OCI-LY7 (cell line): Measurements from ENCODE around the gene IGSF23. TPM values are rescaled to one million over a fixed set of nuclear protein-coding genes. Genes with fewer than 3 reads are reported as not detected.

Experiments used
- BruUV-seq: library from RNA; stranded (reverse); fragments of 400-500 nt; replicated peaks from 2 replicates; lab custom pipeline; 2021; lab: Mats Ljungman, UMichigan
- CTCF ChIA-PET: fragments of 300-600 bp; sonication (Branson Sonifier 250); formaldehyde crosslinking; loops from one replicate; lab custom pipeline; 2022; ENCODE audit warnings: antibody characterized with exemption; ENCODE audit not compliant: unreplicated experiment; lab: Charles Lee
- POLR2A ChIA-PET: fragments of 300-600 bp; sonication (Branson Sonifier 250); formaldehyde crosslinking; loops from one replicate; lab custom pipeline; 2022; ENCODE audit warnings: antibody characterized with exemption; lab: Charles Lee
- DNase-seq: peaks from one replicate; pipeline ENCODE4 v3.0.0-alpha.2; 2015; ENCODE audit warnings: low spot score
- H2AFZ ChIP-seq: fragments of 200-600 bp; sonication (generic), shearing (Covaris generic); 2 replicates; pipeline ENCODE4 v1.6.1; 2014; ENCODE audit warnings: mild to moderate bottlenecking, antibody characterized with exemption, low read length, moderate library complexity
- H3K27ac ChIP-seq: fragments of 200-600 bp; sonication (generic); 2 replicates; pipeline ENCODE4 v1.5.1; 2014; ENCODE audit warnings: mixed run types, low read depth, mild to moderate bottlenecking, moderate library complexity, low read length, inconsistent platforms; ENCODE audit not compliant: poor library complexity, severe bottlenecking
- H3K36me3 ChIP-seq: fragments of 200-600 bp; sonication (generic); 2 replicates; pipeline ENCODE4 v1.6.1; 2014; ENCODE audit warnings: mild to moderate bottlenecking, antibody characterized with exemption, low read length, moderate library complexity, mixed read lengths; ENCODE audit not compliant: insufficient read depth
- H3K4me1 ChIP-seq: fragments of 200-600 bp; sonication (generic); 2 replicates; pipeline ENCODE4 v1.5.1; 2014; ENCODE audit warnings: mild to moderate bottlenecking, low read length; ENCODE audit not compliant: insufficient read depth, poor library complexity, severe bottlenecking
- H3K4me2 ChIP-seq: fragments of 200-600 bp; sonication (generic); 2 replicates; pipeline ENCODE4 v1.6.1; 2014; ENCODE audit warnings: mild to moderate bottlenecking, low read length
- H3K4me3 ChIP-seq: fragments of 200-600 bp; sonication (generic); 2 replicates; pipeline ENCODE4 v1.5.1; 2014; ENCODE audit warnings: mild to moderate bottlenecking, low read depth, low read length; ENCODE audit not compliant: poor library complexity, severe bottlenecking
- H3K79me2 ChIP-seq: fragments of 200-600 bp; sonication (generic); 2 replicates; pipeline ENCODE4 v1.6.1; 2016; ENCODE audit warnings: low read depth, mild to moderate bottlenecking, low read length, moderate library complexity, mixed read lengths; ENCODE audit not compliant: insufficient read depth
- H3K9me2 ChIP-seq: fragments of 200-600 bp; sonication (generic); 2 replicates; pipeline ENCODE4 v1.6.1; 2016; ENCODE audit warnings: mild to moderate bottlenecking, low read length, mixed read lengths; ENCODE audit not compliant: insufficient read depth
- H3K9me3 ChIP-seq: fragments of 200-600 bp; sonication (generic); 2 replicates; pipeline ENCODE4 v1.6.1; 2014; ENCODE audit warnings: mild to moderate bottlenecking, mixed run types, low read length, mixed read lengths
- H4K20me1 ChIP-seq: fragments of 200-600 bp; sonication (generic); 2 replicates; pipeline ENCODE4 v1.6.1; 2014; ENCODE audit warnings: mild to moderate bottlenecking, antibody characterized with exemption, low read length, moderate library complexity, mixed read lengths; ENCODE audit not compliant: insufficient read depth
- EZH2phosphoT487 ChIP-seq: fragments of 200-600 bp; sonication (generic); IDR thresholded peaks from 2 replicates; pipeline ENCODE4 v1.6.1; 2018; ENCODE audit warnings: low read depth, borderline replicate concordance, mild to moderate bottlenecking, mixed run types, antibody characterized with exemption, low read length, moderate library complexity, mixed read lengths
- intact Hi-C: fragments of 100-400 bp; cut with micrococcal nuclease; formaldehyde crosslinking; loops from one replicate; pipeline ENCODE4 v1.10.0; 2022; ENCODE audit not compliant: unreplicated experiment
- total RNA-seq, 2 experiments: library from RNA; depleted of rRNA in 1 of 2; stranded (reverse); fragments of >200 nt in 1 of 2; shearing (Covaris generic) in 1 of 2; gene quantifications; 2 replicates each; pipeline ENCODE4 v1.2.3, GENCODE V29; 2014 to 2022
- TF ChIP-seq, protein P1 (sequence below): fragments of 200-600 bp; sonication (generic); conservative IDR thresholded peaks from 2 replicates; pipeline ENCODE4 v1.5.1; 2014; ENCODE audit warnings: mild to moderate bottlenecking, antibody characterized with exemption, low read length, moderate library complexity, mixed read lengths

IGSF23 gene
- total RNA-seq, 2 experiments from 2014 or later, result not detected

DNA sequence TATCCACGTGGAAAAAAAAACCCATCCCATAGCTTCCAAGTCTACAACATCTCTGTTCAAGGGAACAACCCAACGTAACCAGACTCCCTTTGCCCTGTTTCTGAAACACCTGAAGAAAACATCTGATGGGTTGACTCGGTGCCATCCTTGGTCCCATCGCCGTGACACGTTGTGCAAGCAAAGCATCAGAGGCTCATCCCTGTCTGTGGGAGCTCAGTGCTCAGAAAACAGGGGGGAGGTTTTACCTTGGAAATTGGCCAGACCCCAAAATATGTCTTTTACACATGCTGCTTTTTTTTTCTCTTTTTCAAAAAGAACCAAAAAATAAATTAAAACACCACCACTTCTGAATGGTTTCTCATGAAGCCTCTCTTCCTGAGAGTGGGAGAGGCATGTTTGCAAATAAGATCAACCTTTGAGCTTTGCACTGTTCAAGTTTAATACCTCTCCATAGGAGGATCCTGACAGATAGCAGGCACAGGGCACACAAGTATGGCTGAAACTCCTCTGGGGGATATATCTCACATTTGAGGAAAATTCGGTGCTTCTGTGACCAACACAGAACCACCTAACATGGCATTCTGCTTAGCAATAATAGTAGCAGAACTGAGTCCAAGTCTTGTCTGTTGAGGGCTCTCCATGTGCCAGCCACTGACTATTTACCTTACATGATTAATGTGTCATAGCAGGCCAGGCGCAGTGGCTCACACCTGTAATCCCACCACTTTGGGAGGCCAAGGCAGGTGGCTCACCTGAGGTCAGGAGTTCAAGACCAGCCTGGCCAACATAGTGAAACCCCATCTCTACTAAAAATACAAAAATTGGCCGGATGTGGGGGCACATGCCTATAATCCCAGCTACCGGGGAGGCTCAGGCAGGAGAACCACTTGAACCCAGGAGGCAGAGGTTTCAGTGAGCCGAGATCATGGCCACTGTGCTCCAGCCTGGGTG lies 23.4 kb downstream of the IGSF23 start:
- DNase-seq, result no peak
- TF ChIP-seq, protein P1, sequence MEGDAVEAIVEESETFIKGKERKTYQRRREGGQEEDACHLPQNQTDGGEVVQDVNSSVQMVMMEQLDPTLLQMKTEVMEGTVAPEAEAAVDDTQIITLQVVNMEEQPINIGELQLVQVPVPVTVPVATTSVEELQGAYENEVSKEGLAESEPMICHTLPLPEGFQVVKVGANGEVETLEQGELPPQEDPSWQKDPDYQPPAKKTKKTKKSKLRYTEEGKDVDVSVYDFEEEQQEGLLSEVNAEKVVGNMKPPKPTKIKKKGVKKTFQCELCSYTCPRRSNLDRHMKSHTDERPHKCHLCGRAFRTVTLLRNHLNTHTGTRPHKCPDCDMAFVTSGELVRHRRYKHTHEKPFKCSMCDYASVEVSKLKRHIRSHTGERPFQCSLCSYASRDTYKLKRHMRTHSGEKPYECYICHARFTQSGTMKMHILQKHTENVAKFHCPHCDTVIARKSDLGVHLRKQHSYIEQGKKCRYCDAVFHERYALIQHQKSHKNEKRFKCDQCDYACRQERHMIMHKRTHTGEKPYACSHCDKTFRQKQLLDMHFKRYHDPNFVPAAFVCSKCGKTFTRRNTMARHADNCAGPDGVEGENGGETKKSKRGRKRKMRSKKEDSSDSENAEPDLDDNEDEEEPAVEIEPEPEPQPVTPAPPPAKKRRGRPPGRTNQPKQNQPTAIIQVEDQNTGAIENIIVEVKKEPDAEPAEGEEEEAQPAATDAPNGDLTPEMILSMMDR, result no peak
- no peak for TF ChIP-seq EZH2phosphoT487
- intact Hi-C loops, result no loop called here
- H3K9me3 ChIP-seq, result no peaks in the 10 kb centered on the region
- ChIA-PET CTCF (no interaction called here), POLR2A (no interaction called here)
- H3K36me3 ChIP-seq, result no peaks in the 10 kb centered on the region
- H3K4me1 ChIP-seq, result no peaks in the 10 kb centered on the region
- BruUV-seq, result no TSS peak
- H3K9me2 ChIP-seq, result no peaks in the 10 kb centered on the region
- H4K20me1 ChIP-seq, result no peaks in the 10 kb centered on the region
- no peak overlapping the region for H3K27ac ChIP-seq
- no peak overlapping the region for H2AFZ ChIP-seq
- no peak overlapping the region for H3K4me3 ChIP-seq
- no peak overlapping the region for H3K4me2 ChIP-seq
- H3K79me2 ChIP-seq, result no peaks in the 10 kb centered on the region

DNA sequence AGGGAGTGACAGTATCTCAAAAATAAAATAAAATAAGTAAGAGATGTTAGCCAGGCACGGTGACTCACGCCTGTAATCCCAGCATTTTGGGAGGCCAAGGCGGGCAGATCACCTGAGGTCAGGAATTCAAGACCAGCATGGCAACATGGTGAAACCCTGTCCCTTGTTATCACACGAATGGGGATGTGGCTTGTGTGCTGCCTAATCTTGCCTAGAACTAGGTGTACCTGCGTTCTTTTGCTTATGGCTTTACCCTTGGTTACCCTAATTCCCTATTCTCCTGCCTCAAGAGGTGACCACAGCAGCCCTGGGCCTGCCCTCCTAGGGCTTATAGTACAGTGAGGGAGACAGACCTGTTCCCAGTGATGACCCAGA lies 24.0 kb downstream of the IGSF23 start:
- ChIA-PET POLR2A (no interaction called here), CTCF (no interaction called here)
- no peaks in the 10 kb centered on the region for H3K79me2 ChIP-seq
- BruUV-seq, result no TSS peak
- TF ChIP-seq, protein P1, result no peak
- TF ChIP-seq EZH2phosphoT487, result no peak
- no peaks in the 10 kb centered on the region for H4K20me1 ChIP-seq
- H3K36me3 ChIP-seq, result no peaks in the 10 kb centered on the region
- H3K4me1 ChIP-seq, result no peaks in the 10 kb centered on the region
- H3K9me2 ChIP-seq, result no peaks in the 10 kb centered on the region
- no peak overlapping the region for H2AFZ ChIP-seq
- no peak for DNase-seq
- no peak overlapping the region for H3K4me2 ChIP-seq
- H3K27ac ChIP-seq, result no peak overlapping the region
- intact Hi-C loops, result no loop called here
- H3K9me3 ChIP-seq, result no peaks in the 10 kb centered on the region
- no peak overlapping the region for H3K4me3 ChIP-seq

DNA sequence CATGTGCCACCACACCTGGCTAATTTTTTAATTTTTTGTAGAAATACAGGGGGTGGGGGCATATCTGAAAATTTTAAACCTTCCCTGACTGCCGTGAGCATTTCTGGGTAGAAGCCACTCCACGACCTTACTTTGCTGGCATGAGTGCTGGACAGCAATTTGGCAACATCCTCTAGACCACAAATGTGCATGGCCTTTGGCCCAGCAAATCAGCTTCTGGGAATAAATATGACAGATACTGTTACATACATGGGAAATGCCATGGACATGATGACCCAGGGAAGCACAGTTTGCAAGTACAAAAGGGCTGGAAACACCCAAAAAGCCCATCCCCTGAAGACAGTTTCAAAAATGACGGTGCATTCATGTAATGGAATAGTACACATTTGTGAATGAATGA lies 27.2 kb downstream of the IGSF23 start:
- no TSS peak for BruUV-seq

More for the DNA sequence above, 27.2 kb downstream of the IGSF23 start:
- DNase-seq, result no peak
- H3K79me2 ChIP-seq, result no peaks in the 10 kb centered on the region
- no peaks in the 10 kb centered on the region for H3K9me3 ChIP-seq
- ChIA-PET CTCF (no interaction called here), POLR2A (no interaction called here)
- H3K4me2 ChIP-seq, result no peak overlapping the region
- H3K27ac ChIP-seq, result no peak overlapping the region
- no peaks in the 10 kb centered on the region for H3K9me2 ChIP-seq
- H3K4me1 ChIP-seq, result no peaks in the 10 kb centered on the region
- intact Hi-C loops, result no loop called here
- H3K36me3 ChIP-seq, result no peaks in the 10 kb centered on the region
- TF ChIP-seq, protein P1, result no peak
- no peak for TF ChIP-seq EZH2phosphoT487
- no peak overlapping the region for H2AFZ ChIP-seq
- H4K20me1 ChIP-seq, result no peaks in the 10 kb centered on the region
- no peak overlapping the region for H3K4me3 ChIP-seq
